ENCODE results near the gene DCXR.
"Not testable (repeated sequence)": the region's sequence is repeated elsewhere in the genome, so short reads cannot be mapped to it uniquely, and the experiment has no call there.

The DCXR gene

GRCh38 chr17:82054351-82055022, 17.0 kb upstream of the DCXR start:
- DNase-seq, result no peak

- DNase-seq, result no peak
These were observed 16.2 kb upstream of the DCXR start for GRCh38 chr17:82053556-82054263.

- no peak for DNase-seq
These were observed 15.6 kb upstream of the DCXR start for GRCh38 chr17:82053130-82053529.

GRCh38 chr17:82052638-82053059, 15.2 kb upstream of the DCXR start:
- DNase-seq, result no peak

- peak; percentile 75 for DNase-seq
These were observed 14.5 kb upstream of the DCXR start, which contains the start of the genes GPS1 and RFNG for GRCh38 chr17:82051776-82052637. Gene GPS1, plus strand, starts transcription at chr17:82051898. Its CDS starts 34 bp downstream, at chr17:82051932. Gene RFNG, minus strand, starts transcription at chr17:82051811. Its CDS starts 45 bp downstream, at chr17:82051766.

GRCh38 chr17:82050761-82051641, 13.5 kb upstream of the DCXR start:
- DNase-seq, result no peak

GRCh38 chr17:82050152-82050760, 12.8 kb upstream of the DCXR start:
- DNase-seq, result no peak

- DNase-seq, result no peak
These were observed 12.0 kb upstream of the DCXR start for GRCh38 chr17:82049521-82049971.

GRCh38 chr17:82049106-82049505, 11.6 kb upstream of the DCXR start:
- no peak for DNase-seq

GRCh38 chr17:82048571-82048971, 11.1 kb upstream of the DCXR start:
- DNase-seq, result no peak

- no peak for DNase-seq
These were observed 10.5 kb upstream of the DCXR start for GRCh38 chr17:82047914-82048570.

GRCh38 chr17:82047379-82047778, 9.9 kb upstream of the DCXR start:
- DNase-seq, result no peak

- no peak for DNase-seq
These were observed 9.4 kb upstream of the DCXR start for GRCh38 chr17:82046903-82047302.

GRCh38 chr17:82045936-82046484, 8.5 kb upstream of the DCXR start:
- DNase-seq, result no peak

GRCh38 chr17:82043507-82043906, 6.0 kb upstream of the DCXR start:
- no peak for DNase-seq

GRCh38 chr17:82042649-82043048, 5.2 kb upstream of the DCXR start:
- DNase-seq, result no peak

GRCh38 chr17:82041144-82041814, 3.8 kb upstream of the DCXR start:
- DNase-seq, result no peak

GRCh38 chr17:82039695-82040299, 2.3 kb upstream of the DCXR start:
- DNase-seq, result no peak

- not testable (repeated sequence) for DNase-seq
These were observed 1.4 kb upstream of the DCXR start for GRCh38 chr17:82038796-82039409.

GRCh38 chr17:82037889-82038195, 345 bp upstream of the DCXR start:
- DNase-seq, result no peak

Data from OCI-M1 (cell line).